Panc1 (cell line): ENCODE results near the gene DROSHA. TPM values are rescaled to one million over a fixed set of nuclear protein-coding genes. Genes with fewer than 3 reads are reported as not detected.

ENCODE experiments used
- ATAC-seq: fragments of 200-7000 bp; cut with Tn5 transposase; 2 replicates; pipeline ENCODE4 v1.9.1; 2020; ENCODE audit warnings: mild to moderate bottlenecking, moderate library complexity
- BruUV-seq: library from RNA; stranded (reverse); fragments of 400-500 nt; replicated peaks from 2 replicates; lab custom pipeline; 2021; lab: Mats Ljungman, UMichigan
- CTCF ChIA-PET: fragments of 300-600 bp; sonication (Branson Sonifier 250); formaldehyde crosslinking; loops from one replicate; lab custom pipeline; 2022; ENCODE audit warnings: antibody characterized with exemption; lab: Charles Lee
- POLR2A ChIA-PET: fragments of 300-600 bp; sonication (Branson Sonifier 250); formaldehyde crosslinking; loops from one replicate; lab custom pipeline; 2022; ENCODE audit warnings: antibody characterized with exemption; lab: Charles Lee
- DNase-seq: peaks from one replicate; pipeline ENCODE4 v3.0.0-alpha.2; 2010; ENCODE audit warnings: low read depth, low spot score
- H3K27ac ChIP-seq: 2 replicates; pipeline ENCODE4 v1.5.1; 2011; ENCODE audit warnings: mild to moderate bottlenecking, low read length, inconsistent platforms
- H3K27me3 ChIP-seq: fragments of 200-500 bp; sonication (Bioruptor generic); 2 replicates; pipeline ENCODE4 v1.6.0; 2014; ENCODE audit warnings: low read length, inconsistent platforms; ENCODE audit not compliant: control insufficient read depth, insufficient read depth
- H3K36me3 ChIP-seq: fragments of 200-500 bp; sonication (Bioruptor generic); 2 replicates; pipeline ENCODE4 v1.5.1; 2014; ENCODE audit warnings: inconsistent platforms, mild to moderate bottlenecking, low read length, moderate library complexity; ENCODE audit not compliant: control insufficient read depth, insufficient read depth
- H3K4me1 ChIP-seq: 2 replicates; pipeline ENCODE4 v1.5.1; 2011; ENCODE audit warnings: inconsistent platforms, mild to moderate bottlenecking, low read length, moderate library complexity; ENCODE audit not compliant: control insufficient read depth, insufficient read depth
- H3K4me3 ChIP-seq, 2 experiments: 2 replicates each; pipeline ENCODE4 v1.5.1; 2011 to 2012; ENCODE audit warnings: low read depth in 2 of 2, low read length in 2 of 2, mild to moderate bottlenecking in 2 of 2, inconsistent platforms in 1 of 2, moderate library complexity in 1 of 2
- H3K9me3 ChIP-seq: fragments of 200-500 bp; sonication (Bioruptor generic); 2 replicates; pipeline ENCODE4 v1.5.1; 2014; ENCODE audit warnings: low read depth, mild to moderate bottlenecking, inconsistent platforms, low read length, moderate library complexity; ENCODE audit not compliant: control insufficient read depth, insufficient read depth
- CTCF ChIP-seq: fragments of 450-650 bp; IDR thresholded peaks from 2 replicates; pipeline ENCODE4 v1.5.1; 2017; ENCODE audit warnings: mild to moderate bottlenecking
- POLR2AphosphoS5 ChIP-seq: IDR thresholded peaks from 2 replicates; pipeline ENCODE4 v1.6.1; 2012; ENCODE audit warnings: mild to moderate bottlenecking, low read depth, low read length, moderate library complexity
- REST ChIP-seq, 2 experiments: IDR thresholded peaks; 2 replicates each; pipeline ENCODE4 v1.6.1; 2011 to 2012; ENCODE audit warnings: low read depth in 2 of 2, control low read depth in 1 of 2, low read length in 1 of 2, mild to moderate bottlenecking in 1 of 2, moderate library complexity in 1 of 2; ENCODE audit not compliant: insufficient read depth in 1 of 2
- SIN3A ChIP-seq: IDR thresholded peaks from 2 replicates; pipeline ENCODE4 v1.6.1; 2012; ENCODE audit warnings: low read depth, mild to moderate bottlenecking, low read length, moderate library complexity, borderline replicate concordance; ENCODE audit not compliant: insufficient read depth
- TCF7L2 ChIP-seq: IDR thresholded peaks from 2 replicates; pipeline ENCODE4 v1.6.1; 2011; ENCODE audit warnings: mild to moderate bottlenecking, low read depth, low read length, inconsistent platforms
- in situ Hi-C: cut with HindIII; loops from 2 replicates; pipeline ENCODE4 v1.10.0; 2016; ENCODE audit warnings: low sequenced_read_pairs, low pct_unique_long_range_greater_than_20kb
- intact Hi-C: fragments of 100-400 bp; cut with micrococcal nuclease; formaldehyde crosslinking; loops from one replicate; pipeline ENCODE4 v1.10.0; 2022; ENCODE audit not compliant: unreplicated experiment
- total RNA-seq: library from RNA; stranded (reverse); gene quantifications from one replicate; pipeline ENCODE4 v1.2.1, GENCODE V29; 2021; ENCODE audit not compliant: unreplicated experiment

The DROSHA gene
- total RNA-seq, 1 experiment from 2014 or later = 98.1 TPM

GRCh38 chr5:31427724-31428309 is 104.1 kb downstream of the DROSHA start:
- no peak overlapping the region for H3K27ac ChIP-seq
- BruUV-seq = no TSS peak
- H3K27me3 ChIP-seq = no peaks in the 10 kb centered on the region
- ATAC-seq = no peak
- no peaks in the 10 kb centered on the region for H3K9me3 ChIP-seq
- DNase-seq = no peak
- ChIA-PET CTCF (no interaction called here), POLR2A (no interaction called here)
- peaks cover 15% of the 10 kb centered on the region for H3K36me3 ChIP-seq
- no peaks in the 10 kb centered on the region for H3K4me1 ChIP-seq
- H3K4me3 ChIP-seq = no peak overlapping the region
- in situ Hi-C loops (no loop called here), intact Hi-C loops (no loop called here)
- TF ChIP-seq CTCF (no peak), POLR2AphosphoS5 (no peak), TCF7L2 (no peak), SIN3A (no peak), REST (IDR thresholded peaks at IDR 0.05; ENCODE audit: insufficient read depth in 1 of 2, low read depth in 2 of 2, low read length in 1 of 2) (no peak)

GRCh38 chr5:31427013-31427723 is 104.7 kb downstream of the DROSHA start:
- CTCF ChIA-PET = no interaction called here
- intact Hi-C loops = no loop called here

More at GRCh38 chr5:31427013-31427723, 104.7 kb downstream of the DROSHA start:
- Histone ChIP-seq H3K27ac (no peak overlapping the region), H3K9me3 (no peaks in the 10 kb centered on the region), H3K36me3 (peaks cover 12% of the 10 kb centered on the region), H3K4me1 (no peaks in the 10 kb centered on the region), H3K4me3 (no peak overlapping the region), H3K27me3 (no peaks in the 10 kb centered on the region)
- ATAC-seq (no peak), DNase-seq (no peak)
- POLR2A ChIA-PET = no interaction called here
- TF ChIP-seq POLR2AphosphoS5 = no peak
- no peak for TF ChIP-seq CTCF
- TF ChIP-seq REST (IDR thresholded peaks at IDR 0.05; ENCODE audit: insufficient read depth in 1 of 2, low read depth in 2 of 2, low read length in 1 of 2) = no peak
- no peak for TF ChIP-seq TCF7L2
- TF ChIP-seq SIN3A = no peak
- in situ Hi-C loops = no loop called here
- no TSS peak for BruUV-seq
